PC-3 (cell line): Measurements from ENCODE around the gene ORAI2. TPM values are rescaled to one million over a fixed set of nuclear protein-coding genes. Genes with fewer than 3 reads are reported as not detected.

ENCODE experiments used
- ATAC-seq: fragments of 200-7000 bp; cut with Tn5 transposase; 2 replicates; pipeline ENCODE4 v1.9.1; 2020; ENCODE audit warnings: mild to moderate bottlenecking, moderate library complexity
- BruUV-seq: library from RNA; stranded (reverse); fragments of 400-500 nt; replicated peaks from 2 replicates; lab custom pipeline; 2021; lab: Mats Ljungman, UMichigan
- CTCF ChIA-PET: fragments of 300-600 bp; sonication (Branson Sonifier 250); formaldehyde crosslinking; loops from one replicate; lab custom pipeline; 2022; ENCODE audit warnings: antibody characterized with exemption; lab: Charles Lee
- POLR2A ChIA-PET: fragments of 300-600 bp; sonication (Branson Sonifier 250); formaldehyde crosslinking; loops from one replicate; lab custom pipeline; 2022; ENCODE audit warnings: antibody characterized with exemption; ENCODE audit not compliant: unreplicated experiment; lab: Charles Lee
- DNase-seq: peaks from one replicate; pipeline ENCODE4 v3.0.0-alpha.2; 2015
- H2AFZ ChIP-seq: fragments of 300-600 bp; sonication (generic); 2 replicates; pipeline ENCODE4 v1.6.0; 2016; ENCODE audit warnings: antibody characterized with exemption, low read length
- H3F3A ChIP-seq: fragments of 300-600 bp; sonication (generic); one replicate; pipeline ENCODE4 v1.6.0; 2017; ENCODE audit warnings: antibody characterized with exemption, low read length, control low read depth, mild to moderate bottlenecking; ENCODE audit not compliant: unreplicated experiment
- H3K27ac ChIP-seq: fragments of 300-600 bp; sonication (generic); 2 replicates; pipeline ENCODE4 v1.5.1; 2016; ENCODE audit warnings: mild to moderate bottlenecking, low read length
- H3K27me3 ChIP-seq: fragments of 300-600 bp; sonication (generic); 2 replicates; pipeline ENCODE4 v1.6.1; 2016; ENCODE audit warnings: low read length, mixed read lengths
- H3K36me3 ChIP-seq: fragments of 300-600 bp; sonication (generic); 2 replicates; pipeline ENCODE4 v1.6.1; 2016; ENCODE audit warnings: low read depth, mixed run types, low read length, mixed read lengths
- H3K4me1 ChIP-seq: fragments of 300-600 bp; sonication (generic); 2 replicates; pipeline ENCODE4 v1.5.1; 2016; ENCODE audit warnings: low read length; ENCODE audit not compliant: insufficient read depth
- H3K4me2 ChIP-seq: fragments of 300-600 bp; sonication (generic); 2 replicates; pipeline ENCODE4 v1.6.0; 2016; ENCODE audit warnings: low read length
- H3K4me3 ChIP-seq: fragments of 300-600 bp; sonication (generic); 2 replicates; pipeline ENCODE4 v1.5.1; 2016; ENCODE audit warnings: mild to moderate bottlenecking, low read length, mixed read lengths
- H3K79me2 ChIP-seq: fragments of 300-600 bp; sonication (generic); 2 replicates; pipeline ENCODE4 v1.6.1; 2017; ENCODE audit warnings: low read length, mixed read lengths
- H3K9ac ChIP-seq: fragments of 300-600 bp; sonication (generic); 2 replicates; pipeline ENCODE4 v1.6.0; 2016; ENCODE audit warnings: mild to moderate bottlenecking, low read length
- H3K9me2 ChIP-seq: fragments of 300-600 bp; sonication (generic); replicated peaks from 2 replicates; pipeline ENCODE4 v1.6.1; 2016; ENCODE audit warnings: mixed run types, low read length, mixed read lengths
- H3K9me3 ChIP-seq: fragments of 300-600 bp; sonication (generic); 2 replicates; pipeline ENCODE4 v1.6.1; 2016; ENCODE audit warnings: low read length, mixed read lengths
- H4K20me1 ChIP-seq: fragments of 300-600 bp; sonication (generic); 2 replicates; pipeline ENCODE4 v1.6.1; 2016; ENCODE audit warnings: low read length, mixed read lengths
- EZH2 ChIP-seq: fragments of 300-600 bp; sonication (generic); IDR thresholded peaks from one replicate; pipeline ENCODE4 v1.6.1; 2017; ENCODE audit warnings: antibody characterized with exemption, mild to moderate bottlenecking, low read length; ENCODE audit not compliant: unreplicated experiment
- EZH2phosphoT487 ChIP-seq: fragments of 300-600 bp; sonication (generic); IDR thresholded peaks from 2 replicates; pipeline ENCODE4 v1.6.1; 2018; ENCODE audit warnings: mild to moderate bottlenecking, antibody characterized with exemption, low read length, borderline replicate concordance
- intact Hi-C: fragments of 100-400 bp; cut with micrococcal nuclease; formaldehyde crosslinking; loops from 2 replicates; pipeline ENCODE4 v1.9.0; 2023
- total RNA-seq: library from RNA; depleted of rRNA; stranded (reverse); fragments of >200 nt; gene quantifications from 2 replicates; pipeline ENCODE4 v1.2.3, GENCODE V29; 2014
- TF ChIP-seq, protein P1 (sequence below): fragments of 300-600 bp; sonication (generic); conservative IDR thresholded peaks from 2 replicates; pipeline ENCODE4 v1.5.1; 2017; ENCODE audit warnings: antibody characterized with exemption, low read depth, mild to moderate bottlenecking, low read length

Gene ORAI2
- total RNA-seq, 1 experiment from 2014 or later = 20.8 TPM

DNA sequence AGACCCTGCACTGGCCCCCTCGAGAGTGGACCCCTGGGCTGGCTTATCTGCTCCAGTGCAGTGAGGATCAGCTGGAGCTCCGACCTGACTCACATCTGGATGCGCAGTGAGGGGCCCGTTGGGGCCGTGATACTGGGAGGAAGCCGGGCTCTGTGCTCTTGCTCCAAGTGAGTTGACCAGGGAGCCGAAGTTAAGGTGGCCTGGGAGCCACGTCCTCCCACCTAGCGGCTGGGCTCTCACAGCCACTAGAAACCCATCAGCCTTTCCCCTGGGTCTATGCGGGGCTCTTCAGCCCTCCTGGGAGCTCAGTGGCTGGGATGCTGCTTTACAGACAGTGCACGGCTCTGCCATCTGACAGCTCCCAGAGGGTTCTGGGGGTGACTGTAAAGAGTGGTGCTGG lies 22.2 kb downstream of the ORAI2 start:
- CTCF ChIA-PET = interaction anchor here (1.2 kb wide), 1 partner anchor 51 kb away, joined by 3 read pairs; no protein-coding TSS in a partner anchor
- H4K20me1 ChIP-seq = no peaks in the 10 kb centered on the region
- no peak for ATAC-seq
- no peaks in the 10 kb centered on the region for H3F3A ChIP-seq
- H3K4me3 ChIP-seq = no peak overlapping the region
- POLR2A ChIA-PET = no interaction called here
- no peak overlapping the region for H3K27ac ChIP-seq
- no peak overlapping the region for H3K9ac ChIP-seq
- no peaks in the 10 kb centered on the region for H3K79me2 ChIP-seq
- DNase-seq = no peak
- 0 out of 2 replicates have a peak, but pooled peaks cover 3% of the 10 kb centered on the region for H3K36me3 ChIP-seq
- H2AFZ ChIP-seq = no peak overlapping the region
- no TSS peak for BruUV-seq
- TF ChIP-seq EZH2 (no peak), EZH2phosphoT487 (no peak)
- TF ChIP-seq, protein P1, sequence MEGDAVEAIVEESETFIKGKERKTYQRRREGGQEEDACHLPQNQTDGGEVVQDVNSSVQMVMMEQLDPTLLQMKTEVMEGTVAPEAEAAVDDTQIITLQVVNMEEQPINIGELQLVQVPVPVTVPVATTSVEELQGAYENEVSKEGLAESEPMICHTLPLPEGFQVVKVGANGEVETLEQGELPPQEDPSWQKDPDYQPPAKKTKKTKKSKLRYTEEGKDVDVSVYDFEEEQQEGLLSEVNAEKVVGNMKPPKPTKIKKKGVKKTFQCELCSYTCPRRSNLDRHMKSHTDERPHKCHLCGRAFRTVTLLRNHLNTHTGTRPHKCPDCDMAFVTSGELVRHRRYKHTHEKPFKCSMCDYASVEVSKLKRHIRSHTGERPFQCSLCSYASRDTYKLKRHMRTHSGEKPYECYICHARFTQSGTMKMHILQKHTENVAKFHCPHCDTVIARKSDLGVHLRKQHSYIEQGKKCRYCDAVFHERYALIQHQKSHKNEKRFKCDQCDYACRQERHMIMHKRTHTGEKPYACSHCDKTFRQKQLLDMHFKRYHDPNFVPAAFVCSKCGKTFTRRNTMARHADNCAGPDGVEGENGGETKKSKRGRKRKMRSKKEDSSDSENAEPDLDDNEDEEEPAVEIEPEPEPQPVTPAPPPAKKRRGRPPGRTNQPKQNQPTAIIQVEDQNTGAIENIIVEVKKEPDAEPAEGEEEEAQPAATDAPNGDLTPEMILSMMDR = no peak
- H3K9me3 ChIP-seq = no peaks in the 10 kb centered on the region
- H3K4me1 ChIP-seq = peaks cover 6% of the 10 kb centered on the region; the same call in 1 of the 2 replicates
- intact Hi-C loops = no loop called here
- H3K4me2 ChIP-seq = no peak overlapping the region
- no peaks in the 10 kb centered on the region for H3K9me2 ChIP-seq
- H3K27me3 ChIP-seq = no peaks in the 10 kb centered on the region

DNA sequence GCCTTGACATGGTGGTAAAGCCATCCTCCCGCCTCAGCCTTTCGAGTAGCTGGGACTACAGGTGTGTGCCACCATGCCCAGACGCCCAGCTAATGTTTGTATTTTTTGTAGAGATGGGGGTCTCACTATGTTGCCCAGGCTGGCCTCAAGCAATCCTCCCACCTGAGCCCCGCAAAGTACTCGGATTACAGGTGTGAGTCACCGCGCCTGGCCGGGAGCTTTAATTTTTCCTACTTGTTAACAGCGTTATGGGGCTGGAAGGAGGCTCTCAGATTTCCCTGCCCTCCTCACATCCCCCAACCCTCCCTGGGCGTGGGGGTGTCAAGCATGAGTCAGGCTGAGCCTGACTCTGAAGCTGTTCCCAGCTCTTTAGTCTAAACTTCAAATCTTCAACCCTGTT lies 23.0 kb downstream of the ORAI2 start:
- ChIA-PET POLR2A (no interaction called here), CTCF (interaction anchor here (0.5 to 1.2 kb wide), 2 partner anchors 52 to 348 kb away, joined by 3 to 10 read pairs; no protein-coding TSS in a partner anchor)
- H3K27me3 ChIP-seq = no peaks in the 10 kb centered on the region
- TSS peak; percentile 19 for BruUV-seq
- H3K9me2 ChIP-seq = no peaks in the 10 kb centered on the region
- DNase-seq (peak; percentile 67), ATAC-seq (peak; percentile 86)
- no peaks in the 10 kb centered on the region for H3K79me2 ChIP-seq
- no peak overlapping the region for H3K9ac ChIP-seq
- no peaks in the 10 kb centered on the region for H4K20me1 ChIP-seq
- 0 out of 2 replicates have a peak overlapping the region, but pooled peaks have one; percentile 24 for H3K4me2 ChIP-seq
- no peaks in the 10 kb centered on the region for H3F3A ChIP-seq
- no peak overlapping the region for H2AFZ ChIP-seq
- intact Hi-C loops = no loop called here
- H3K4me1 ChIP-seq = peaks cover 6% of the 10 kb centered on the region; the same call in 1 of the 2 replicates
- no peak overlapping the region for H3K4me3 ChIP-seq
- peak overlapping the region; percentile 29 for H3K27ac ChIP-seq
- TF ChIP-seq, protein P1 = no peak
- TF ChIP-seq EZH2phosphoT487 = no peak
- no peak for TF ChIP-seq EZH2
- 0 out of 2 replicates have a peak, but pooled peaks cover 3% of the 10 kb centered on the region for H3K36me3 ChIP-seq
- H3K9me3 ChIP-seq = no peaks in the 10 kb centered on the region

DNA sequence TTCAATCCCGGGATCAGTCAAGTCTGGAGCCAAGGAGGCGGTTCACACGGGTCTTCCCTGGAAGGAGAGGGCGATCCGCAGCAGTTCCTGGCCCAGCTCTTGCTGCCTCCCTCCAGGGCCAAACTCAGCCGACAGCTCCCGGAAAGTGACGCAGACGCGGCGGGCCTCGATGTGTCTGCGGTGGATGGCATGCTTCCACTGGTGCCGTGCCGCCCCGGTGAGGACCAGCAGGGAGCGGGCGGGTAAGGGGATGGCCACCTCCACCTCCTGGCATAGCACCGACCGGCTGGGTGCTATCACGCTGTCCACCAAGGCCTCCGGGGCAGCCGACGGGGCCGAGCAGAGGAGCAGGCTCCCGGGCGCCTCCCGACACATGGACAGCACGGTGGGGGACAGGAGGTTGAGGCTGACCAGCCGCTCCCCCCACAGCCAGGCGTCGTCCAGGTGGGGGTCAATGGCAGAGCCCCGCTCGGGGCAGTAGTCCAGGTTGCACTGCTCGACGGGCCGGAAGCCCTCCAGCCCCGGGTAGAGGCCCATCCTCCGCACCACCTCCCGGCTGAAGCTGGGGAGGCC lies 24.1 kb downstream of the ORAI2 start:
- Histone ChIP-seq H3K4me3 (no peak overlapping the region), H4K20me1 (no peaks in the 10 kb centered on the region), H3K27me3 (no peaks in the 10 kb centered on the region), H3K4me2 (no peak overlapping the region), H3K9me3 (no peaks in the 10 kb centered on the region), H2AFZ (no peak overlapping the region), H3K4me1 (peaks cover 6% of the 10 kb centered on the region; the same call in 1 of the 2 replicates), H3F3A (no peaks in the 10 kb centered on the region), H3K9me2 (no peaks in the 10 kb centered on the region), H3K79me2 (no peaks in the 10 kb centered on the region), H3K27ac (no peak overlapping the region), H3K9ac (no peak overlapping the region), H3K36me3 (0 out of 2 replicates have a peak, but pooled peaks cover 3% of the 10 kb centered on the region)
- DNase-seq (no peak), ATAC-seq (no peak)
- CTCF ChIA-PET = no interaction called here
- BruUV-seq = no TSS peak
- TF ChIP-seq EZH2 (no peak), EZH2phosphoT487 (no peak)
- TF ChIP-seq, protein P1 = no peak
- POLR2A ChIA-PET = no interaction called here
- intact Hi-C loops = no loop called here
